Measurements from ENCODE around the gene ENG. TPM values are rescaled to one million over a fixed set of nuclear protein-coding genes. Genes with fewer than 3 reads are reported as not detected.

ENG gene
- total RNA-seq, 1 donor from 2014 or later, result 130 TPM

GRCh38 chr9:127767410-127767809 lies 87.0 kb downstream of the ENG start:
- H3K27ac ChIP-seq, result peak overlapping the region; percentile 46
- no peak for TF ChIP-seq CTCF (IDR thresholded peaks at IDR 0.05)
- TF ChIP-seq POLR2A (IDR thresholded peaks at IDR 0.05), result no peak
- no peak for TF ChIP-seq POLR2AphosphoS5 (IDR thresholded peaks at IDR 0.05; ENCODE audit: insufficient read depth in 1 of 2, low read depth in 1 of 2)
- no peaks in the 10 kb centered on the region for H3K36me3 ChIP-seq
- no peaks in the 10 kb centered on the region for H3K9me3 ChIP-seq
- H3K27me3 ChIP-seq, result no peaks in the 10 kb centered on the region
- intact Hi-C loops (cut with DNase I), result no loop called here
- DNase-seq (ENCODE audit: extremely low spot score in 2 of 2), result no peak
- H3K4me3 ChIP-seq, result peak overlapping the region in 1 of 2 donors; percentile 8
- H3K4me1 ChIP-seq, result peaks cover 29% of the 10 kb centered on the region

GRCh38 chr9:127765418-127765817 lies 89.0 kb downstream of the ENG start:
- DNase-seq (ENCODE audit: extremely low spot score in 2 of 2), result no peak
- no peak for TF ChIP-seq POLR2AphosphoS5 (IDR thresholded peaks at IDR 0.05; ENCODE audit: insufficient read depth in 1 of 2, low read depth in 1 of 2)
- TF ChIP-seq POLR2A (IDR thresholded peaks at IDR 0.05), result no peak
- no peak for TF ChIP-seq CTCF (IDR thresholded peaks at IDR 0.05)
- Histone ChIP-seq H3K9me3 (no peaks in the 10 kb centered on the region), H3K27ac (no peak overlapping the region), H3K4me3 (no peak overlapping the region), H3K4me1 (peaks cover 29% of the 10 kb centered on the region), H3K36me3 (no peaks in the 10 kb centered on the region), H3K27me3 (no peaks in the 10 kb centered on the region)
- intact Hi-C loops (cut with DNase I), result no loop called here

Small RNA genes lying within 50 kb of the gene (microRNA-seq; reads per million reads assigned to microRNA genes)
- gene MIR2861 (ENCODE audit: borderline number of aligned reads, borderline replicate concordance) (not detected), gene MIR3960 (ENCODE audit: borderline number of aligned reads, borderline replicate concordance) (not detected), gene MIR4672 (ENCODE audit: borderline number of aligned reads, borderline replicate concordance) (not detected)

Small RNA genes lying within 50 kb of the gene (small RNA-seq; reads per million reads assigned to genes)
- gene MIR4672 (not detected), gene RF00019 (not detected), gene RNA5SP296 (not detected)

Other genes starting within 250 kb of the ENG start
- 56.2 TPM for gene STXBP1, start 242.4 kb downstream of the ENG start, total RNA-seq
- not detected for gene CFAP157, start 147.7 kb downstream of the ENG start, total RNA-seq
- gene PTRH1, start 139.0 kb downstream of the ENG start, total RNA-seq, result 2.2 TPM
- 0.25 TPM for gene TTC16, start 138.6 kb downstream of the ENG start, total RNA-seq
- 12.3 TPM for gene TOR2A, start 119.4 kb downstream of the ENG start, total RNA-seq
- gene SH2D3C, start 76.0 kb downstream of the ENG start, total RNA-seq, result 19.6 TPM
- 66.3 TPM for gene CDK9, start 68.6 kb downstream of the ENG start, total RNA-seq
- 99.7 TPM for gene FPGS, start 51.8 kb downstream of the ENG start, total RNA-seq
- gene AK1, start 23.0 kb upstream of the ENG start, total RNA-seq, result 33.4 TPM
- 108 TPM for gene ST6GALNAC6, start 44.9 kb upstream of the ENG start, total RNA-seq
- gene ST6GALNAC4, start 62.4 kb upstream of the ENG start, total RNA-seq, result 33.1 TPM
- 10.3 TPM for gene PIP5KL1, start 76.1 kb upstream of the ENG start, total RNA-seq
- gene DPM2, start 83.2 kb upstream of the ENG start, total RNA-seq, result 17.7 TPM
- 30.9 TPM for gene EEIG1, start 126.3 kb upstream of the ENG start, total RNA-seq
- 13.3 TPM for gene NAIF1, start 212.7 kb upstream of the ENG start, total RNA-seq
- gene SLC25A25, start 213.6 kb upstream of the ENG start, total RNA-seq, result 44.4 TPM